ENCODE data around the gene SELENOW.
"Not testable (repeated sequence)": the region's sequence is repeated elsewhere in the genome, so short reads cannot be mapped to it uniquely, and the experiment has no call there.

The SELENOW gene

GRCh38 chr19:47778049-47778953 is at the start of gene SELENOW:
TSS of gene SELENOW (plus strand) at chr19:47778703. CDS start at chr19:47778786, 83 bp downstream.
- DNase-seq (ENCODE audit: low spot score), result peak; percentile 73

- no peak for DNase-seq (ENCODE audit: low spot score)
Observed at GRCh38 chr19:47729468-47729798, 49.1 kb upstream of the SELENOW start.

GRCh38 chr19:47729799-47730520 is 48.5 kb upstream of the SELENOW start:
- no peak for DNase-seq (ENCODE audit: low spot score)

- no peak for DNase-seq (ENCODE audit: low spot score)
Observed at GRCh38 chr19:47730521-47730889, 48.0 kb upstream of the SELENOW start.

- DNase-seq (ENCODE audit: low spot score), result no peak
Observed at GRCh38 chr19:47730910-47731309, 47.6 kb upstream of the SELENOW start.

- DNase-seq (ENCODE audit: low spot score), result no peak
Observed at GRCh38 chr19:47735131-47735530, 43.4 kb upstream of the SELENOW start.

- no peak for DNase-seq (ENCODE audit: low spot score)
Observed at GRCh38 chr19:47740866-47741519, 37.5 kb upstream of the SELENOW start.

GRCh38 chr19:47741544-47742140 is 36.9 kb upstream of the SELENOW start:
- no peak for DNase-seq (ENCODE audit: low spot score)

GRCh38 chr19:47742634-47743033 is 35.9 kb upstream of the SELENOW start:
- DNase-seq (ENCODE audit: low spot score), result no peak

- peak; percentile 97 for DNase-seq (ENCODE audit: low spot score)
Observed at GRCh38 chr19:47745010-47745901, 33.2 kb upstream of the SELENOW start, which contains the start of gene NOP53. TSS of gene NOP53 (plus strand) at chr19:47745546. CDS start at chr19:47745560, 14 bp downstream.

GRCh38 chr19:47746129-47746528 is 32.4 kb upstream of the SELENOW start:
- not testable (repeated sequence) for DNase-seq (ENCODE audit: low spot score)

GRCh38 chr19:47749326-47749725 is 29.2 kb upstream of the SELENOW start:
- DNase-seq (ENCODE audit: low spot score), result no peak

GRCh38 chr19:47750752-47751151 is 27.8 kb upstream of the SELENOW start:
- DNase-seq (ENCODE audit: low spot score), result no peak

- DNase-seq (ENCODE audit: low spot score), result no peak
Observed at GRCh38 chr19:47752440-47753211, 25.9 kb upstream of the SELENOW start.

- DNase-seq (ENCODE audit: low spot score), result no peak
Observed at GRCh38 chr19:47754206-47755064, 24.1 kb upstream of the SELENOW start.

GRCh38 chr19:47755065-47755761 is 23.3 kb upstream of the SELENOW start:
- DNase-seq (ENCODE audit: low spot score), result no peak

GRCh38 chr19:47755762-47756626 is 22.5 kb upstream of the SELENOW start:
- no peak for DNase-seq (ENCODE audit: low spot score)

GRCh38 chr19:47756627-47756929 is 21.9 kb upstream of the SELENOW start:
- DNase-seq (ENCODE audit: low spot score), result no peak

Data from CD4-positive, alpha-beta T cell treated with Interleukin-6 at 100 ng/mL for 8 hours (primary cell).